ENCODE data around the gene PPP1R9B.

PPP1R9B gene

GRCh38 chr17:50175035-50175807 lies 24.7 kb upstream of the PPP1R9B start:
- TF ChIP-seq, protein P1, sequence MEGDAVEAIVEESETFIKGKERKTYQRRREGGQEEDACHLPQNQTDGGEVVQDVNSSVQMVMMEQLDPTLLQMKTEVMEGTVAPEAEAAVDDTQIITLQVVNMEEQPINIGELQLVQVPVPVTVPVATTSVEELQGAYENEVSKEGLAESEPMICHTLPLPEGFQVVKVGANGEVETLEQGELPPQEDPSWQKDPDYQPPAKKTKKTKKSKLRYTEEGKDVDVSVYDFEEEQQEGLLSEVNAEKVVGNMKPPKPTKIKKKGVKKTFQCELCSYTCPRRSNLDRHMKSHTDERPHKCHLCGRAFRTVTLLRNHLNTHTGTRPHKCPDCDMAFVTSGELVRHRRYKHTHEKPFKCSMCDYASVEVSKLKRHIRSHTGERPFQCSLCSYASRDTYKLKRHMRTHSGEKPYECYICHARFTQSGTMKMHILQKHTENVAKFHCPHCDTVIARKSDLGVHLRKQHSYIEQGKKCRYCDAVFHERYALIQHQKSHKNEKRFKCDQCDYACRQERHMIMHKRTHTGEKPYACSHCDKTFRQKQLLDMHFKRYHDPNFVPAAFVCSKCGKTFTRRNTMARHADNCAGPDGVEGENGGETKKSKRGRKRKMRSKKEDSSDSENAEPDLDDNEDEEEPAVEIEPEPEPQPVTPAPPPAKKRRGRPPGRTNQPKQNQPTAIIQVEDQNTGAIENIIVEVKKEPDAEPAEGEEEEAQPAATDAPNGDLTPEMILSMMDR (IDR thresholded peaks at IDR 0.05; ENCODE audit: control extremely low read depth, extremely low read depth, low read depth, missing control alignments): no peak
- ChIA-PET CTCF (interaction anchor here (1.0 to 3.0 kb wide), 6 partner anchors 11 to 122 kb away, joined by 3 to 17 read pairs (median 6); partner anchors contain the start of gene COL1A1), POLR2A (no interaction called here)
- no peak for DNase-seq (ENCODE audit: extremely low spot score)

DNA sequence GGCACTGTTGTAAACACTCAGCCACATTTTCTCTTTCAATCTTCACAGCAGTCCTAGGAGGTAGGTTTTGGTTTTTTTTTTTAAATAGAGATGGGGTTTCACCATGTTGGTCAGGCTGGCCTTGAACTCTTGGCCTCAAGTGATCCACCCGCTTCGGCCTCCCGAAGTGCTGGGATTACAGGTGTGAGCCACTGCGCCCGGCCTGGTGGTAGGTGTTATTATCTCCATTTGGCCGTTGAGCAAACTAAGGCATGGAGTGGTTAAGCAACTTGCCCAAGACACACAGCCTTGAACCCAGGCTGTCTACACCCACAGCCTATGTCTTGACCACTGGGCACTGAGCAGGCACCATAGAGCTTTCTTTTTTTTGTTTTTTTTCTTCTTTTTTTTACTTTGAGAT lies 24.0 kb upstream of the PPP1R9B start:
- ChIA-PET CTCF (interaction anchor here (0.7 to 3.0 kb wide), 7 partner anchors 9 to 123 kb away, joined by 3 to 17 read pairs (median 4); partner anchors contain the start of genes COL1A1 and SGCA), POLR2A (no interaction called here)
- TF ChIP-seq, protein P1 (IDR thresholded peaks at IDR 0.05; ENCODE audit: control extremely low read depth, extremely low read depth, low read depth, missing control alignments): no peak
- DNase-seq (ENCODE audit: extremely low spot score): no peak

GRCh38 chr17:50173335-50173941 lies 23.0 kb upstream of the PPP1R9B start:
- ChIA-PET POLR2A (no interaction called here), CTCF (interaction anchor here (0.7 to 3.0 kb wide), 8 partner anchors 8 to 124 kb away, joined by 3 to 17 read pairs (median 4); partner anchors contain the start of genes COL1A1 and SGCA)
- DNase-seq (ENCODE audit: extremely low spot score): no peak
- TF ChIP-seq, protein P1 (IDR thresholded peaks at IDR 0.05; ENCODE audit: control extremely low read depth, extremely low read depth, low read depth, missing control alignments): no peak

- DNase-seq (ENCODE audit: extremely low spot score): no peak
- CTCF ChIA-PET: interaction anchor here (0.7 to 4.2 kb wide), 8 partner anchors 12 to 101 kb away, joined by 3 to 30 read pairs (median 4); partner anchors contain the start of gene TMEM92
- TF ChIP-seq, protein P1 (IDR thresholded peaks at IDR 0.05; ENCODE audit: control extremely low read depth, extremely low read depth, low read depth, missing control alignments): no peak
- POLR2A ChIA-PET: no interaction called here
These were observed 22.5 kb upstream of the PPP1R9B start for GRCh38 chr17:50172936-50173334.

DNA sequence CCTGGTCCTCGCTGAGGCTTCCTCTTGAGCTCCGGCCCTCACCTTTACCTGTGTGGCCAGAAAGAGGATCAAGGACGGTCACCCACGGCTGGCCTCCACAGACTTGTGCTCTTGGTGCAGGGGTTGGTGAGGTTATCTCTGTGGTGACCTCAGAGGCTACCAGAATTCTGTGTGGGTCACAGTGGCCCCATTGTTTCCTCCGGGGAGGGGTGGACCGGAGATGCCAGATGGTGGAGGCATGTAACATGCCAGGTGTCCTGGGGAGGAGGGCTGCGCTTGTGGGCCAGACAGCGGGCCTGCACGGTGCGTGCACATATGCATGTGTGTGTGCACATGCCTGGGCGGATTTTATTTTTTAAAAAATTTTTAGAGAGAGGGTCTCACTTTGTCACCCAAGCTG lies 21.7 kb upstream of the PPP1R9B start:
- TF ChIP-seq, protein P1 (IDR thresholded peaks at IDR 0.05; ENCODE audit: control extremely low read depth, extremely low read depth, low read depth, missing control alignments): no peak
- POLR2A ChIA-PET: no interaction called here
- DNase-seq (ENCODE audit: extremely low spot score): no peak
- CTCF ChIA-PET: interaction anchor here (0.7 to 4.6 kb wide), 9 partner anchors 11 to 123 kb away, joined by 3 to 58 read pairs (median 4); partner anchors contain the start of gene TMEM92

DNA sequence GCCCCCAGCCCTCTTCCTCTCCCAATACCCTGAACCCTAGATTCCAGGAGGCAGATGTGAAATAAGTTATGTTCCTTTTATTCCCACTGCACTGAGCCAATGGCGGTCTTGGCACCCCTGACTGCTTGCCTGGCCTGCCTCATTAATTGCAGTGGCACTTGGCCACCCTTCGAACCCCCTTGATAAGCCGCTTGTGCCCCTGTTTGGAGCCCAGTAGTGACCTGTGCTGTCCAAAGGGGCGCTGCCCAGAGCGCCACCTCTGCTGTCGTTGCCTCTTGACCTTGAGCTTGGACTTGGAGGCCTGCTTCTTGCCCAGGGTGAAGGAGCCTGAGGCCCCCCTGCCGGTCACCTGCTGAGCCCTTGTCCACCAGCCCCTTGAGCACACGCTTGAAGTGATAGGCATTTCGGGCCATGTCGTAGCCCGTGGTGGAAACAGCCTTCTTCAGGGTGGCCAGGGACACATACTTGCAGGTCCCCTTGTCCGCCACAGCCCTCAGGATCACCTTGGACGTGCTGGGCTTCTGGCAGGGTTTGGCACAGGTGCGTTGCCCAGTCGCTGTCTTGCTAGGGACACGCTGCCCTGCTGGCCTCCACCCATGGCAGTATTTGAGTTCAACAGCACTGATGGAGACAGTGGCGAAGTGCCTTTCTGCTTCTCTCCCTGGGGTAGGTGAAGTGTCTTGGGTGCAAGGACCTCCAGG lies 21.0 kb upstream of the PPP1R9B start:
- DNase-seq (ENCODE audit: extremely low spot score): no peak
- ChIA-PET CTCF (interaction anchor here (0.8 to 4.6 kb wide), 9 partner anchors 10 to 123 kb away, joined by 3 to 58 read pairs (median 5); partner anchors contain the start of genes COL1A1 and TMEM92), POLR2A (no interaction called here)
- TF ChIP-seq, protein P1 (IDR thresholded peaks at IDR 0.05; ENCODE audit: control extremely low read depth, extremely low read depth, low read depth, missing control alignments): no peak

All from GM10248 (cell line).